ENCODE data around the gene AQP12A. TPM values are rescaled to one million over a fixed set of nuclear protein-coding genes. Genes with fewer than 3 reads are reported as not detected.

AQP12A gene
- polyA plus RNA-seq, 1 of the 3 experiments (the other 2 are of a cell fraction), result not detected

- H3K4me2 ChIP-seq, result no peak overlapping the region
- POLR2A ChIA-PET, result no interaction called here
- no peaks in the 10 kb centered on the region for H3K9me3 ChIP-seq
- H3K79me2 ChIP-seq (ENCODE audit: insufficient read depth), result no peaks in the 10 kb centered on the region
- no peak overlapping the region for H3K4me3 ChIP-seq (ENCODE audit: low read depth in 2 of 2, low read length in 1 of 2)
- no peaks in the 10 kb centered on the region for H3K9me2 ChIP-seq
- no peak overlapping the region for H2AFZ ChIP-seq (ENCODE audit: low read depth)
- peaks cover 0 to 19% of the 10 kb centered on the region in 2 experiments; a peak in 1 of 4 replicates for H3K4me1 ChIP-seq (ENCODE audit: control insufficient read depth in 1 of 2, insufficient read depth in 2 of 2, low read depth in 1 of 2, low read length in 1 of 2)
- TF ChIP-seq REST (IDR thresholded peaks at IDR 0.05; ENCODE audit: low read depth, low read length) (no peak), TAF1 (IDR thresholded peaks at IDR 0.05; ENCODE audit: borderline replicate concordance, low read depth, low read length) (no peak), SIN3A (IDR thresholded peaks at IDR 0.05; ENCODE audit: borderline replicate concordance, low read depth, low read length) (no peak), FOXJ3 (CRISPR knock-in tag; IDR thresholded peaks at IDR 0.05) (no peak), GABPA (IDR thresholded peaks at IDR 0.05; ENCODE audit: low read depth) (no peak), FOSL2 (IDR thresholded peaks at IDR 0.05; ENCODE audit: borderline replicate concordance, low read depth) (no peak), RFX5 (IDR thresholded peaks at IDR 0.05; ENCODE audit: low read length) (no peak), USF1 (IDR thresholded peaks at IDR 0.05; ENCODE audit: borderline replicate concordance, low read depth) (no peak), FOXM1 (IDR thresholded peaks at IDR 0.05; ENCODE audit: low read depth) (no peak), CTCF (IDR thresholded peaks at IDR 0.05) (no peak), USF2 (IDR thresholded peaks at IDR 0.05; ENCODE audit: borderline replicate concordance, low read depth, low read length) (no peak), RAD21 (IDR thresholded peaks at IDR 0.05; ENCODE audit: low read length) (no peak), RCOR1 (IDR thresholded peaks at IDR 0.05; ENCODE audit: low read length) (no peak), PBX3 (IDR thresholded peaks at IDR 0.05) (no peak), YY1 (IDR thresholded peaks at IDR 0.05; ENCODE audit: low read depth) (no peak)
- H4K20me1 ChIP-seq (ENCODE audit: insufficient read depth), result no peaks in the 10 kb centered on the region
- DNase-seq, result no peak
- H3K27ac ChIP-seq (ENCODE audit: low read depth in 2 of 2, low read length in 1 of 2), result no peak overlapping the region
- H3F3A ChIP-seq (replicated peaks; ENCODE audit: insufficient read depth), result no peaks in the 10 kb centered on the region
- CTCF ChIA-PET, result interaction anchor here (1.8 to 3.3 kb wide), 3 partner anchors 9 to 35 kb away, joined by 5 to 9 read pairs (median 7); no protein-coding TSS in a partner anchor
- WGBS (ENCODE audit: low lambda C conversion rate), result 69% methylated on average over 23 of the region's 23 CpGs
- H3K36me3 ChIP-seq (replicated peaks in 1 of 2; ENCODE audit: control insufficient read depth in 1 of 2, insufficient read depth in 2 of 2, low read length in 1 of 2), result no peaks in the 10 kb centered on the region
- no peaks in the 10 kb centered on the region for H3K27me3 ChIP-seq (ENCODE audit: insufficient read depth)
- no peak overlapping the region for H3K9ac ChIP-seq
These were observed 24.6 kb downstream of the AQP12A start for GRCh38 chr2:240716130-240716798.

Measured in SK-N-SH (cell line).